Measurements from ENCODE around the gene FRMD4A.
"Not testable (repeated sequence)": the region's sequence is repeated elsewhere in the genome, so short reads cannot be mapped to it uniquely, and the experiment has no call there.

Gene FRMD4A

DNA sequence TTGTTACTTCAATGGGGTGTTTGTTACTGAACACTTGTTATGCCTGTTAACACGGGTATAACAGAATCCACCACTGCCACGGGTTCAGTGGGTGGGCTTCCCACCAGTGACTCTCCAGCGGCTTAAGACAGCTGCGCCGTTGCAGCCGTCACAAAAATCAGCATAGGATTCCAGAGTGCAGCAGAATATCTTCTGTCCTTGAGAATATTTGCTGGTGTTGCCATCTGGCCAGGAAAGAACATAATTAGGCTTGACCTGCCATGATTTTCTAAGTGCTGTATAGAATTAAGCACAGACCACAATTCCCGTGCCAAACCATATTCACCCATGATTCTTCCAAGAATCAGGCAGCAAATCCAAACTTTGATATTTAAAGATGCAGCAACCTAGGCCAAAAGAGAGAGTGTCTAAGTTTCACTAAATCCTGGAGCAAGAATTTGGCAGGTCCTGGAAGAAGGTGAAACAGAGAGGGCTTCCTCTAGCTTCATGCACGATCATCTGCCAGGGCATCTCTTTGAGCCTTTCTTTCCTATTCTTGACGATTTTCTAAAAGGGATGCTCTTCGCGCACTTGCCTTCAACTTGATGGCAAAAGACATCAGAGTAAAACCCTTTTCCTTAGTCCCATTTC, 95.0 kb downstream of the FRMD4A start:
- no peak for DNase-seq

- no peak for DNase-seq
These were observed 97.2 kb downstream of the FRMD4A start for GRCh38 chr10:14233566-14233965.

GRCh38 chr10:14228798-14229197, 101.9 kb downstream of the FRMD4A start:
- DNase-seq, result not testable (repeated sequence)

GRCh38 chr10:14225379-14225778, 105.3 kb downstream of the FRMD4A start:
- DNase-seq, result no peak

GRCh38 chr10:14220026-14220425, 110.7 kb downstream of the FRMD4A start:
- DNase-seq, result no peak

DNA sequence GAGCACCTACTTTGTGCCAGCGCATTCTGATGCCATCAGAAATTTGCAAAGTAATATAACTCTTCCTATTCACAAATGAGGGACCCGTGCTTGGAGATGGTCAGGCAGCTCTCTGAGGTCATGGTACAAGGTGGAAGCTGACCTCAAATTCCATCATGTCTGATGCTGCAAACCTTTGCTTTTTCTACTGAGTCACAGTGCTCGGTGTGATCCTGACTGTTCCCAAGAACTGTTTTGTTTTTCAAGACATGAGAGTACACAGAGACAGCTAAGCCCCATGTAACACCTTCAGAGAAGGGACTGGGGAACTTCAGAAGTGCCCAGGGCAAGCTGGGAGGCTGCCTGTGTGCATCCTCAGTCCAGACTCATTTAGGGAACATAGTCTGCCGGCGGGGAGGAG, 111.3 kb downstream of the FRMD4A start:
- no peak for DNase-seq

- DNase-seq, result no peak
These were observed 115.1 kb downstream of the FRMD4A start for GRCh38 chr10:14215641-14216040.

DNA sequence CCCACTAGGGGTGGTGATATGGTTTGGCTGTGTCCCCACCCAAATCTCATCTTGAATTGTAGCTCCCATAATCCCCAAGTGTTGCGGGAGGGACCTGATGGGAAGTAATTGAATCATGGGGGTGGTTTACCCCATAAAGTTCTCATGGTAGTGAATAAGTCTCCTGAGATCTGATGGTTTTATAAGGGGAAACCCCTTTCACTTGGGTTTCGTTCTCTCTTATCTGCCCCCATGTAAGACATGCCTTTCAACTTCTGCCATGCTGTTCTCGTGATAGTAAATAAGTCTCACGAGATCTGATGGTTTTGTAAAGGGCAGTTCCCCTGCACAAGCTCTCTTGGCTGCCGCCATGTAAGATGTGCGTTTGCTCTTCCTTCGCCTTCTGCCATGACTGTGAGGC, 117.0 kb downstream of the FRMD4A start:
- not testable (repeated sequence) for DNase-seq

DNA sequence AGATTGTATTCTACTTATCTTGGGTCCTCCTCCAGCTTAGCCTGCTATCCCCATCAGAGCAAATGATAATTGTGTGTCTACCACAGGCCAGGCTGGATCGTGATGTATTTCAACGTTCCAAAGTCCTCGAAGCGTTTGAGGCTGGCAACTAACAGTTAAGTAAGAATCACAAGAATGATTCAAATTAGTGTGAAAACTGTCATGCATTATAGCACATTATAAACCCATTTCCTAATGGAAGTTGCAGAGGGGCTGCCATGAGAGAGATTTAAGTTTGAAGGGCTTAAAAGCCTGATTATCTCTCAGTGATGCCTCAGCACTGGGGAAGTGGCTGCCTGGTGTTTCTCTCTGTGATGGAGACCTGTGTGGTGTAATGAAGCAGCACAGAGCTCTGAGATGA, 119.1 kb downstream of the FRMD4A start:
- DNase-seq, result no peak

DNA sequence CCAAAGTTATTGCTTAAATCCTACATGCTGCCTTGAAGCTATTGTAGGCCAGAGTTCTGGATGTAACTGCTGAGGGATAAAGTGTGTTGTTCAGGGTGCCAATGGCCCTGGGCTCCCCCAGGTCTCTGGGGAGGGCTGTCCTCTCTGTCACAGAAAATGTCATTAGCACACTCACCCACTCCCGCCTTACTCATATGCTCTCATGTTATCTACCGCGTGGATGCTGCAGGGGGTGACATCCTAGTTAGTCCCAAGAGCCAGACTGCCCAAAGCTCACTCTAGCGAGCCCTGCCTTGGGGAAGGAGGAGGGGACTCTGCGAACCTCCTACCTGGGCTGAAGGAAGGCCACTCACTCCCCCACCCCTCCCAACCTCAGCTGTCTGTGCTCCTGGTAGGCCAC, 122.5 kb downstream of the FRMD4A start:
- no peak for DNase-seq

GRCh38 chr10:14205233-14205632, 125.5 kb downstream of the FRMD4A start:
- DNase-seq, result no peak

DNA sequence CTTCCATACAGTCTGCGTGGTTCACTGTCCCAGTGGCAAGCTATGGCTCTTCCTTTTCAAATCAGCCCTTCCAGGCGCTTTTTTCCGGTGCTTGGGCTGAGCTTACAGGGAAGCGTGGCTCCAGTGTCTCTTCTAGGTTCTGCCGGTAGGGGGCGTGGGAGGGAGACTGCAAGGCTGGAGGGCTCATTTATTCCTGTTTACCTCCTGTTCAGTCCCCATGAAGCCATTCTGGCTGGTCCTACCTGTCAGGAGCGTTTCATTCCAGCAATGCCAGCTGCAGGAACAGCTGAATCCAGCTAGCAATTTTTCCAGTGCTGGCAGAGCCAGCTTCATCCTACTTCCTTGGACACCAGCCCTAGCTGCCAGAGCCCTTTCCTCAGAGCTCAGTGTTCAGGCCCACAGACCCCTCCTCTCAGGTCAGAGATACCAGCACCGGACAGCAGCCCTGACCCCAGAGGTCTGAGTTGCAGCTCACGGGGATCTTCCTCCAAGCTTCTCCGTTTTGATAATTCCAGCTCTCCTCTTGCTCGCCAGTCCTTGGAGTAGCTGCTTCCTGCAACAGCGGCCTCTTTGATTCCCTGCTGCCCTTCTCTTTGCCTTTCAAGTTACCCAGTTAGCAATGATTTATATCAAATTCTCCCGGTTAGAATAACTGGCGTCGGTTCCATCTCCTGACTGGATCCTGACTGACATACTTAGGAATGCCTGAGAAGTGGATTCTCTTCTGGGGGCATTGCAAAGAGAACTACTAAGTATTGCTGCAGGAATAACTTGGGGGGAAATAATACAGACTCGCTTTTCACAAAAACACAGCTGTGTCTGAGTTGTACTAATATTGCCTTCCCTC, 129.8 kb downstream of the FRMD4A start:
- peak in 1 of 2 experiments; percentile 26 for DNase-seq

DNA sequence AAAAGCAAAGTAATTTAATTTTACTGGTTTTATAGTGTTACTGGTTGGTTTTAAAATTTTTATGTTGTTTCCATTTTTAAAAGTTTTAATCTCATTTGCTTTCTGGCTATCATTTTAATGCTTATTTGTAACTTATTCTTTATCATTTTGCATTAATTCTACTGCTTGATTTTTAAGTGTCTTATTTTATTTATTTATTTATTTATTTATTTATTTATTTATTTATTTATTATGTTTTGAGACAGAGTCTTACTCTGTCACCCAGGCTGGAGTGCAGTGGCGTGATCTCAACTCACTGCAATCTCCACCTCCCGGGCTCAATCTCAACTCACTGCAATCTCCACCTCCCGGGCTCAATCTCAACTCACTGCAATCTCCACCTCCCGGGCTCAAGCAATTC, 131.6 kb downstream of the FRMD4A start:
- not testable (repeated sequence) for DNase-seq

GRCh38 chr10:14198078-14198477, 132.6 kb downstream of the FRMD4A start:
- DNase-seq, result no peak

- DNase-seq, result no peak
These were observed 134.6 kb downstream of the FRMD4A start for GRCh38 chr10:14196113-14196512.

DNA sequence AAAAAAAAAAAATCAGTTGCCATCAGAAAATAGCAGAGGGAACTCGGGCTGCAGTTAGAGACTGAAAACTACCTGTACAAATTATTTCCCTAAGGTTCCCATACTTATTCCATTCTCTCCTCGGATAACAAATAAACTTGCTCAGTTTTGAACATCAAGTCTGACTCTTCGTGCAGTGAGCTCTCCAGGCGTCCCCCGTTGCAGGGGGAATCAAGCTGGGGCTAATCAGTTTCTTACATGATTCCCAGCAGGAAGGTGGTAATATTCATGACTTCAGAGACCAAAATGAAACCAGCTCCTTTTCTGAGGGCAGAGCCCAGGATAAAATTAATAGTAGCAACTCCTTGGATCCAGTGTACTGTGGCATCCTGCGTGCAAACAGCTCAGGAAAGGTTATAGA, 135.3 kb downstream of the FRMD4A start:
- DNase-seq, result no peak

DNA sequence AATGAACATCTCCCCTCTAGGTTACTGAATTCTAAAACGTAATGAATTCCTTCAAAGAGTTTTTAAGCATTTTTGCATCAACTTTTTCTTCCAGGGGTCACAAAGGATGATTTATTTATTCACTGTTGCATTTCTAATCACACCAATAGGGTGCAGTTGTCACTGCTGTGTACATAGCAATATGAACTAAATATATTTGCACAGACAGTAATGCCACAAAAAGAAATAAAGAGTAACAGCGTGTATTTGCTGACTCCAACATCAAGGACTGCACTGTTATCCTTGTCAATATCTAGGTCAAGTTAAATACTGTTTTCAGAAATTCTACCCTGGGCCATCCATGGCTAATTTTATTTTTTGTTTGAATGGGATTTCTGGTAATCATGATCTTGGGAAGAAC, 138.0 kb downstream of the FRMD4A start:
- DNase-seq, result no peak

GRCh38 chr10:14191871-14192270, 138.9 kb downstream of the FRMD4A start:
- DNase-seq, result no peak

- DNase-seq, result no peak
These were observed 139.3 kb downstream of the FRMD4A start for GRCh38 chr10:14191407-14191806.

GRCh38 chr10:14190702-14191101, 140.0 kb downstream of the FRMD4A start:
- DNase-seq, result no peak

DNA sequence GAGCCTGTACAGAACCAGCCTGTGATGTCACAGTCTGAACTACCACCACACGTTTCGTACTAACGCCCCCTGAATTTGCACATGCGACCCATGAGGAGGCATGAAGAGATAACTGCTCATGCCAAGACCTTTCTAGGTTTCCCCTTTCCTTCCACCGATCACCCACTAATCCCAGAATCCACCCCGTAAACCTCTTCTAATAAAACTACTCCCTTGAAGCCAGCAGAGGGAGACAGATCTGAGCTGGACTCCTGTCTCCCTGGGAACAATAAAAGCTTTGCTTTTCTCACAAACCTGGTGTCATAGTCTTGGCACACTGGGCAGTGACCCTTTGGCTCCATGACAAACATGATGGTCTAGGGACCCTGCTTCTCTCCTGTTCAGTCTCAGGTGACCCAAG, 144.5 kb downstream of the FRMD4A start:
- DNase-seq, result peak in 1 of 2 experiments; percentile 62

GRCh38 chr10:14185316-14186045, 145.2 kb downstream of the FRMD4A start:
- DNase-seq, result peak; percentile 24 to 89

DNA sequence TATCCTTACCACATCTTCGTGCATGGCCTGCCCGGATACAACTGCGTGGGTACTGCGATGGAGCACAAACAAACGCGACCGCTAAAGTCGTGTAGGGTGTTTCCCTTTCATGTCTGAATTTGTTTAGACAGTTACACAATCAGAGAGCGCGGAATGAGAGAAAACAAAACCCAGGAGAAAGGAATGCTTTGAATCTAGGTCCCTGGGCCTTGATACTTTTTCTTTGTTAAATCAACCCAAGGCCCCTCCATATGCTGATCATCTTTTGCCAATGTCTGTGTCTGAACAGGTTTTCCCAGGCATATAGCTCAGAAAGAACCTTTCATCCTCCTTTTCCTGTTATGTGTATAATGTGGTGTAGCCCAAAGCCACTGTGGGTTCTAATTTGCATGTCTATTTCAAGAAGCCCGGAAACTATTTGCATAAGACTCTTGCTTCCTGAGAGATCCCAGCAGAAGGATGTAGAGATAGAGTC, 145.8 kb downstream of the FRMD4A start:
- DNase-seq, result peak in 1 of 2 experiments; percentile 55

DNA sequence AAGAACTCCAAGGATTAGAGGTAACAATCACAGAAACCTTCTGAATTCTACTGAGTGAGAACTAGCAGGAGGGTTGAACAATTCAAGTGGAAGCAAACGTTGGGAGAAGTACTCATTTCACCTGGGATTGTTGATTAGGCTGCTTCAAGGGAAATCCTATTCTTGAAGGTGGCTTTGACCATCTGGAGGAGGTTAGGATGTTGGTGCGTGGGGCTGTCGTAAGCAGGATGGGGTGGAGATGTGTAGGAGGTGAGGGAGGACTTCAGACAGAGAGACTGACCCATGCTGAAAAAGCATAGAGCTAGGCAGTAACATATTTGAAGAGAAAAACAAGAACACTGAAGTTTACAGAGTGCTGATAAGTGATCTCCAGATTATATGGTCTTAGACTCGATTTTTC, 147.9 kb downstream of the FRMD4A start:
- no peak for DNase-seq

All from NCI-H446 (cell line).